ENCODE results near the gene STARD6. TPM values are rescaled to one million over a fixed set of nuclear protein-coding genes. Genes with fewer than 3 reads are reported as not detected.
"Not testable (repeated sequence)": the region's sequence is repeated elsewhere in the genome, so short reads cannot be mapped to it uniquely, and the experiment has no call there.

STARD6 gene
- 0.54 and 0.65 TPM in 2 replicates for total RNA-seq

- Mint-ChIP-seq H3K27ac (peak within 1 kb of the TSS; percentile 97), H3K4me3 (peak within 1 kb of the TSS; percentile 98), H3K36me3 (ENCODE audit: low read depth) (peaks cover 17% of the 10 kb centered on the region), H3K4me1 (ENCODE audit: low read depth) (peaks cover 34% of the 10 kb centered on the region), H3K9me3 (no peaks in the 10 kb centered on the region), H3K27me3 (ENCODE audit: insufficient read depth) (no peaks in the 10 kb centered on the region)
- intact Hi-C loops (cut with micrococcal nuclease) = loop anchor here (1.0 to 10.0 kb wide), 9 partner anchors 31 to 423 kb away; partner anchors contain the start of genes MBD2 and POLI
- DNase-seq (ENCODE audit: low spot score) = peak; percentile 93
Observed at GRCh38 chr18:54357660-54358494, at the start of gene STARD6, which contains the start of gene C18orf54. TSS of gene STARD6 (minus strand) at chr18:54357858. CDS start at chr18:54354573, 3,285 bp downstream. TSS of gene C18orf54 (plus strand) at chr18:54357906. CDS start at chr18:54360573, 2,667 bp downstream.

DNA sequence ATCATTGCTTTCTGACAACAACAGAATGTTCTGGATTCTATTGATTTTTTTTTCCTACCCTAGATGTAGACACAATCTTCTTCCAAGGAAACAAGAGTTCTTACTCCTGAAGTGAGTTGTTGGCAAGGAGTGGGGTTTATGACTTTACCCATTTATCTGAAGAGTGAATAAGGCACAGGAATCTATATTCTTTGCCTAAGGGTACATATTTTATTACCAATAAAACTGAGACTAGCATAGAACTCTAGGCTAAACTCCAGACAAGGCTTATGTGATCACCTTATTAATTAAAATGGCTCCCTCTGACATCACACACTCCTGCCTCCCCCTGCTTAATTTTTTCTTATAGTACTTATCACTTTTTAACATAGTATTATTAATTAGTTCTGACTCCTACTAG, 47.6 kb upstream of the STARD6 start:
- H3K36me3 Mint-ChIP-seq (ENCODE audit: low read depth) = no peaks in the 10 kb centered on the region
- no peak for DNase-seq (ENCODE audit: low spot score)
- H3K4me3 Mint-ChIP-seq = no peak overlapping the region
- intact Hi-C loops (cut with micrococcal nuclease) = no loop called here
- H3K27ac Mint-ChIP-seq = no peak overlapping the region
- no peaks in the 10 kb centered on the region for H3K9me3 Mint-ChIP-seq
- H3K27me3 Mint-ChIP-seq (ENCODE audit: insufficient read depth) = peaks cover 4% of the 10 kb centered on the region
- H3K4me1 Mint-ChIP-seq (ENCODE audit: low read depth) = no peaks in the 10 kb centered on the region

GRCh38 chr18:54396760-54397159, 39.1 kb upstream of the STARD6 start:
- Mint-ChIP-seq H3K9me3 (peaks cover 4% of the 10 kb centered on the region), H3K27me3 (ENCODE audit: insufficient read depth) (peaks cover 15% of the 10 kb centered on the region), H3K27ac (no peak overlapping the region), H3K4me1 (ENCODE audit: low read depth) (peaks cover 8% of the 10 kb centered on the region), H3K36me3 (ENCODE audit: low read depth) (no peaks in the 10 kb centered on the region), H3K4me3 (no peak overlapping the region)
- intact Hi-C loops (cut with micrococcal nuclease) = no loop called here
- no peak for DNase-seq (ENCODE audit: low spot score)

DNA sequence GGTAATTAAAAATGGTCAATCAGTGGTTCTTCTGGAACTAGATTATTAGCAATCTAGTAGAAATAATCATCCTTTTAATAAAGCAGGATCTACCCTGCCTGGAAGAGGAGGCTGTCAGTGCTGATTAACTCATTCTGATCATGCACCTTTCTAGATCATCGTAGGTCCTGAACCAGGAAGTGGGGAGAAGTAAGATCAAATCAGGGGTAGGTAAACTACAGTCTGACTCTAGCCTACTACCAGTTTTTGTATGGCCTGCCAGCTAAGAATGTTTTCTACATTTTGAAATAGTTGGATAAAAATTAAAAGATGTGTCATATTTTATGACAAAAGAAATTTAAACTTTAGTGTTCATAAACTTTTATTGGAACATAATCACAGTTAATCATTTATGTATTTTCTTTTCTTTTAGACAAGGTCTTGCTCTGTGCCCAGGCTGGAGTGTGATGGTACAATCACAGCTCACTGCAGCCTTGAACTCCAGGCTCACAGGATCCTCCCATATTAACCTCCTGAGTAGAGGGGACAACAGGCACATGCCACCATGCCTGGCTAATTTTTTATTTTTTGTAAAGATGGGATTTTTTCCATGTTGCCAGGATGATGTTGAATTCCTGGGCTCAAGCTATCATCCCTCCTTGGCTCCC, 36.1 kb upstream of the STARD6 start:
- intact Hi-C loops (cut with micrococcal nuclease) = loop anchor here (1.0 to 2.0 kb wide), 3 partner anchors 109 to 590 kb away; no protein-coding TSS in a partner anchor
- Mint-ChIP-seq H3K36me3 (ENCODE audit: low read depth) (peaks cover 3% of the 10 kb centered on the region), H3K27me3 (ENCODE audit: insufficient read depth) (peaks cover 15% of the 10 kb centered on the region), H3K27ac (no peak overlapping the region), H3K4me3 (no peak overlapping the region), H3K9me3 (peaks cover 4% of the 10 kb centered on the region), H3K4me1 (ENCODE audit: low read depth) (peaks cover 34% of the 10 kb centered on the region)
- no peak for DNase-seq (ENCODE audit: low spot score)

- Mint-ChIP-seq H3K4me3 (no peak overlapping the region), H3K9me3 (peaks cover 4% of the 10 kb centered on the region), H3K27me3 (ENCODE audit: insufficient read depth) (peaks cover 3% of the 10 kb centered on the region), H3K27ac (no peak overlapping the region), H3K36me3 (ENCODE audit: low read depth) (peaks cover 3% of the 10 kb centered on the region), H3K4me1 (ENCODE audit: low read depth) (peaks cover 43% of the 10 kb centered on the region)
- intact Hi-C loops (cut with micrococcal nuclease) = loop anchor here (1.0 to 2.0 kb wide), 6 partner anchors 35 to 591 kb away; partner anchors contain the start of genes C18orf54, MBD2 and STARD6
- no peak for DNase-seq (ENCODE audit: low spot score)
Observed at GRCh38 chr18:54392543-54393023, 34.9 kb upstream of the STARD6 start.

DNA sequence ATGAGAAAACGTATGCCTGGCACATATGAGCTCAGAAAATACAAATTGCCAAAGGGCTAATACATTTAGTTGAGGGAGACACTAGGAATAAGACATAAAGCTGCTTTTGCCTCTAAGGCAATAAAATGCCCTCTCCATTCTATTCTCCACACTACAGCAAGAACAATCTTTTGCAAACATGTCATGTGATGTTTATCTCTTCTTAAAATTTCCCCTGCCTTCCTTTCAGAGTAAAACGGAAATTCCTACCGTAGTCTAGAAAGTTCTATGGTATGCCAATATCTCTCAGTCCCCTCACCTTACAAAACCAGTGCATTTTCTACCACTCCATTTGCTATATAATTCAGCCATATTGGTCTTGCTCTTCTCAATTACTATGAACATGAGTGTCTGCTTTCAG, 33.2 kb upstream of the STARD6 start:
- Mint-ChIP-seq H3K27ac (peak overlapping the region; percentile 25), H3K27me3 (ENCODE audit: insufficient read depth) (peaks cover 3% of the 10 kb centered on the region), H3K4me1 (ENCODE audit: low read depth) (peaks cover 43% of the 10 kb centered on the region), H3K36me3 (ENCODE audit: low read depth) (peaks cover 5% of the 10 kb centered on the region), H3K9me3 (peaks cover 4% of the 10 kb centered on the region), H3K4me3 (no peak overlapping the region)
- DNase-seq (ENCODE audit: low spot score) = no peak
- intact Hi-C loops (cut with micrococcal nuclease) = no loop called here

- Mint-ChIP-seq H3K27me3 (ENCODE audit: insufficient read depth) (no peaks in the 10 kb centered on the region), H3K36me3 (ENCODE audit: low read depth) (peaks cover 7% of the 10 kb centered on the region), H3K4me3 (no peak overlapping the region), H3K4me1 (ENCODE audit: low read depth) (peaks cover 43% of the 10 kb centered on the region), H3K27ac (no peak overlapping the region), H3K9me3 (peaks cover 4% of the 10 kb centered on the region)
- DNase-seq (ENCODE audit: low spot score) = no peak
- intact Hi-C loops (cut with micrococcal nuclease) = loop anchor here (2.0 kb wide), 1 partner anchor 30 kb away; no protein-coding TSS in a partner anchor
Observed at GRCh38 chr18:54389143-54389505, 31.5 kb upstream of the STARD6 start.

DNA sequence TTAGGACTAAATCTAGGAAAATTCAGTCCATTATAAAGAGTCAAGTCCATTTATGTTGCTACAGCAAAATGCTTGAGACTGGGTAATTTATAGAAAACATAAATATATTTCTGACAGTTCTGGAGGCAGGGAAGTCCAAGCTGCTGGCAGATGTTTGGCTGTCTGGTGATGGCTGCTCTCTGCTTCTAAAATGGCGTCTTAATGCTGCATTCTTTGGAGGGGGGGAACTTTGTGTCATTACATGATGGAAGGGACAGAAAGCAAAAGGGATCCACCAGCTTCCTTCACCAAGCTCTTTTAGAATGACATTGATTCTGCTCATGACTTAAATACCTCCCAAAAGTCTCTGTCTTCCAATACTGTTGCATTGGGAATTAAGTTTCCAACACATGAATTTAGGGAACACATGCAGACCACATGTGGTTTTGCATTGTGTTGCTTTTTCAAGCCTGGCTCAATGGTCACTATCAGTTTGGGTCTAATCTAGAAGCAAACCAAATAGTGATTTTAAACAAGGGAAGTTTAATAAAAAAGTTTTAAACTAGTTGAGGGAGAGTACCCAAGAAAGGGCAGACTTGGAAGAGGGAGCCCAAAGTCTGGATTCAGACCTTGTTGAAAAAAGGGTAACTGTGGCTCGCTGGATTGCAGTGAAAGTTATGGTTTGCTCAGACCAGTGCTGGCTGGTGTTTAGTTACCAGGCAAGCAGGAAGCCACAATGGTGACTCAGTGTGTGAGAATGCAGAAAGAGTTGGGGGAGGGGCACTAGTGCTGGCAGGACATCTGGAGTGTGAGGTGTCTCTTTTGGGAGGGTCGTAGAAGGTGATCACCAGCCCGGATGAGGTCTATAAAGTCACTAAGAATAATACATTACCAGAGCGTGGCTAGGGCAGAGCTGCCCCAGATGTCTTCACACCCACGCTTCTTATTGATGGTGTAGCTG, 30.8 kb upstream of the STARD6 start:
- DNase-seq (ENCODE audit: low spot score) = peak; percentile 31
- Mint-ChIP-seq H3K9me3 (peaks cover 4% of the 10 kb centered on the region), H3K27ac (no peak overlapping the region), H3K36me3 (ENCODE audit: low read depth) (peaks cover 7% of the 10 kb centered on the region), H3K4me1 (ENCODE audit: low read depth) (peaks cover 43% of the 10 kb centered on the region), H3K4me3 (no peak overlapping the region), H3K27me3 (ENCODE audit: insufficient read depth) (no peaks in the 10 kb centered on the region)
- intact Hi-C loops (cut with micrococcal nuclease) = loop anchor here (2.0 kb wide), 1 partner anchor 30 kb away; no protein-coding TSS in a partner anchor

DNA sequence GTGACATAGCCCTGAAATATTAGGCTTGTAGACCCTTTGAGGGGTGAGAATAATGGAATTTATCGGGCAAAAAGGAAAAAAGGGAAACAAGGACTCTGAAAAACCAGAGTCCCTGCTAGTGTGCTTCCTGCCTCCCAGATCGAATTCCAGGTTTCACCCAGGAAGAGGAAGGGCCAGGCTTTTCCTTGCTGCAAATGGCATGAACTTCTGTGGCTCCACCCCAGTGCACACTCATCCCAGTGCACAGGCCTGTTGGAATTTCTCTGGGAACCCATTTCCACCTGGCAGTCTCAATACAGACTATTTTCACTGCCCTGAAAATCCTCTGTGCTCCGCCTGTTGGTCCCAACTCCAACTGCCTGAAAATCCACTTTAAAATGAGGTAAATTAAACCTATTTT, 30.0 kb upstream of the STARD6 start:
- peaks cover 7% of the 10 kb centered on the region for H3K36me3 Mint-ChIP-seq (ENCODE audit: low read depth)
- DNase-seq (ENCODE audit: low spot score) = no peak
- peaks cover 40% of the 10 kb centered on the region for H3K4me1 Mint-ChIP-seq (ENCODE audit: low read depth)
- H3K4me3 Mint-ChIP-seq = no peak overlapping the region
- intact Hi-C loops (cut with micrococcal nuclease) = loop anchor here (2.0 kb wide), 1 partner anchor 29 kb away; no protein-coding TSS in a partner anchor
- no peaks in the 10 kb centered on the region for H3K27me3 Mint-ChIP-seq (ENCODE audit: insufficient read depth)
- H3K27ac Mint-ChIP-seq = no peak overlapping the region
- peaks cover 4% of the 10 kb centered on the region for H3K9me3 Mint-ChIP-seq

- H3K27ac Mint-ChIP-seq; DNase-seq (ENCODE audit: low spot score); H3K9me3 Mint-ChIP-seq; intact Hi-C loops (cut with micrococcal nuclease); H3K36me3 Mint-ChIP-seq (ENCODE audit: low read depth); H3K4me3 Mint-ChIP-seq; H3K27me3 Mint-ChIP-seq (ENCODE audit: insufficient read depth): not testable (repeated sequence)
- peaks cover 35% of the 10 kb centered on the region for H3K4me1 Mint-ChIP-seq (ENCODE audit: low read depth)
Observed at GRCh38 chr18:54386800-54387495, 29.3 kb upstream of the STARD6 start.

DNA sequence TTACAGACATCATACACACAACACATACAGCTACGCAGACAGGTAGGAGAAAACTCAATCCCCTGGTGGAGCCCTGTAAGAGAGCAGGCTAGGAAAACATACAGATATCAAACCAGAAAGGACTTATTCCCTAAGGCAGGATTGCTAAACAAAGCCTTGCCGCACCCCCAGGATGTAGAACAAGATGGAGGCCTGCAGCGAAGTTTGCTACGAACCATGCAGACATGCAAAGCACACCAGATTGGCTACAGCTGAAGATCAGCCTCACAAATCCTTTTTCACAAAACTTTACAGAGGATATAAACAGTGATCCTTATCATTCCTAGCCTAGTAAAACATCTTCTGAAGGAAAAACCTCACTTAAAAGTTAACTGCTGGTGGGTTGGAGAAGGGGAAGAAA, 28.4 kb upstream of the STARD6 start:
- Mint-ChIP-seq H3K27me3 (ENCODE audit: insufficient read depth) (no peaks in the 10 kb centered on the region), H3K36me3 (ENCODE audit: low read depth) (peaks cover 14% of the 10 kb centered on the region), H3K27ac (no peak overlapping the region), H3K4me3 (no peak overlapping the region), H3K4me1 (ENCODE audit: low read depth) (peaks cover 31% of the 10 kb centered on the region), H3K9me3 (peaks cover 4% of the 10 kb centered on the region)
- intact Hi-C loops (cut with micrococcal nuclease) = no loop called here
- no peak for DNase-seq (ENCODE audit: low spot score)

All from activated T-helper 1 cell treated with anti-CD3 and anti-CD28 coated beads, Interleukin-12 subunit alpha, Interleukin-12 subunit beta, Interleukin-2, Interleukin-4 antibody, amounts not matched to agents 30 ng/mL and 10 ng/mL and 1 ng/mL, durations not matched to agents 14 hours and 24 hours and 36 hours (primary cell).